Natural killer cell (primary cell): ENCODE results near the gene ATAD2B. TPM values are rescaled to one million over a fixed set of nuclear protein-coding genes. Genes with fewer than 3 reads are reported as not detected.

ENCODE experiments used
- ATAC-seq, 3 donors: fragments of 150-1000 bp in 2 of 3; fragments of 200-7000 bp in 1 of 3; cut with Tn5 transposase; 1 replicate in 1 of 3; 2 replicates in 2 of 3; pipeline ENCODE4 v1.10.0; 2021; ENCODE audit warnings: mild to moderate bottlenecking in 2 of 3, moderate library complexity in 2 of 3
- DNase-seq, 2 donors: peaks; one replicate each; pipeline versions ENCODE4 v3.0.0 to v3.0.0-alpha.2; 2013 to 2021; ENCODE audit warnings: mixed read lengths in 1 of 2
- H3K27ac ChIP-seq: one replicate; pipeline ENCODE4 v1.5.1; 2013; ENCODE audit warnings: mild to moderate bottlenecking, low read length
- H3K27me3 ChIP-seq: one replicate; pipeline ENCODE4 v1.6.1; 2013; ENCODE audit warnings: low read length; ENCODE audit not compliant: control insufficient read depth, insufficient read depth
- H3K36me3 ChIP-seq: one replicate; pipeline ENCODE4 v1.6.1; 2013; ENCODE audit warnings: low read length; ENCODE audit not compliant: control insufficient read depth, insufficient read depth
- H3K4me1 ChIP-seq: one replicate; pipeline ENCODE4 v1.6.1; 2013; ENCODE audit warnings: low read length; ENCODE audit not compliant: control insufficient read depth, insufficient read depth
- H3K4me3 ChIP-seq: one replicate; pipeline ENCODE4 v1.5.1; 2013; ENCODE audit warnings: low read length
- H3K9me3 ChIP-seq: one replicate; pipeline ENCODE4 v1.6.1; 2013; ENCODE audit warnings: low read length; ENCODE audit not compliant: control insufficient read depth, insufficient read depth
- H3K27ac Mint-ChIP-seq, 2 donors: one replicate each; pipeline ENCODE4 v1.8.0; 2022; ENCODE audit warnings: mild to moderate bottlenecking in 2 of 2, mixed read lengths in 2 of 2, moderate library complexity in 1 of 2
- H3K27me3 Mint-ChIP-seq, 2 donors: one replicate each; pipeline ENCODE4 v1.8.0; 2022; ENCODE audit warnings: low read depth in 2 of 2, mixed read lengths in 2 of 2
- H3K36me3 Mint-ChIP-seq: one replicate; pipeline ENCODE4 v1.8.0; 2022; ENCODE audit warnings: mixed read lengths
- H3K4me1 Mint-ChIP-seq, 2 donors: one replicate each; pipeline ENCODE4 v1.8.0; 2022; ENCODE audit warnings: mixed read lengths in 2 of 2
- H3K4me3 Mint-ChIP-seq: one replicate; pipeline ENCODE4 v1.8.0; 2022; ENCODE audit warnings: mild to moderate bottlenecking, moderate library complexity, mixed read lengths
- H3K9me3 Mint-ChIP-seq, 2 donors: one replicate each; pipeline ENCODE4 v1.8.0; 2022; ENCODE audit warnings: mixed read lengths in 2 of 2
- WGBS: methylation state at CpG from one replicate; pipeline ENCODE4 v1.1.7; 2013; ENCODE audit warnings: missing lambda C conversion rate; ENCODE audit not compliant: insufficient coverage; 5-methylcytosine and 5-hydroxymethylcytosine counted together
- intact Hi-C: fragments of 100-400 bp; cut with micrococcal nuclease; formaldehyde crosslinking; loops from one replicate; pipeline ENCODE4 v1.14.2; 2022
- total RNA-seq, 4 donors: library from RNA; stranded (reverse); fragments of 120-200 nt in 1 of 4; gene quantifications; one replicate each; pipeline versions ENCODE4 v1.2.3 to v1.2.4, GENCODE V29; 2013 to 2022
- TF ChIP-seq, protein P1 (sequence below): fragments of 200-600 bp; IDR thresholded peaks from one replicate; pipeline ENCODE4 v1.8.0; 2022; ENCODE audit warnings: antibody characterized with exemption

The ATAD2B gene
- total RNA-seq, 3 donors from 2014 or later (not counting 1 experiment from before 2014, with no cell fraction given), result 71.5 to 85.7 (median 84.0) TPM

DNA sequence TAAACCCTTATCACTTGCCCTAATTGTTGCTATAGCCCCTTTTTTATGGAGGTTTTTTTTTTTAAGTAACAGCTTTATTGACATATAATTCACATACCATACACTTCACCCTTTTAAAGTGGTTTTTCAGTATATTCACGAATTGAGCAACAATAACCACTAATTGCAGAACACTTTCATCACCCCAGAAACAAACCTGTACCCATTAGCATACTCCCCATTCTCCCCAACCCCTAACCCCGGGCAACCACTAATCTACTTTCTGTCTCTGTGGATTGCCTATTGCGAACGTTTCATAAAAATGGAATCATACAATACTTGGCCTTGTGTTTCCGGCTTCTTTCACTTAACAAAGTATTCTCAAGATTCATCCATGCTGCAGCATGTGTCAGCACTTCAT lies 213.6 kb downstream of the ATAD2B start:
- TF ChIP-seq, protein P1, sequence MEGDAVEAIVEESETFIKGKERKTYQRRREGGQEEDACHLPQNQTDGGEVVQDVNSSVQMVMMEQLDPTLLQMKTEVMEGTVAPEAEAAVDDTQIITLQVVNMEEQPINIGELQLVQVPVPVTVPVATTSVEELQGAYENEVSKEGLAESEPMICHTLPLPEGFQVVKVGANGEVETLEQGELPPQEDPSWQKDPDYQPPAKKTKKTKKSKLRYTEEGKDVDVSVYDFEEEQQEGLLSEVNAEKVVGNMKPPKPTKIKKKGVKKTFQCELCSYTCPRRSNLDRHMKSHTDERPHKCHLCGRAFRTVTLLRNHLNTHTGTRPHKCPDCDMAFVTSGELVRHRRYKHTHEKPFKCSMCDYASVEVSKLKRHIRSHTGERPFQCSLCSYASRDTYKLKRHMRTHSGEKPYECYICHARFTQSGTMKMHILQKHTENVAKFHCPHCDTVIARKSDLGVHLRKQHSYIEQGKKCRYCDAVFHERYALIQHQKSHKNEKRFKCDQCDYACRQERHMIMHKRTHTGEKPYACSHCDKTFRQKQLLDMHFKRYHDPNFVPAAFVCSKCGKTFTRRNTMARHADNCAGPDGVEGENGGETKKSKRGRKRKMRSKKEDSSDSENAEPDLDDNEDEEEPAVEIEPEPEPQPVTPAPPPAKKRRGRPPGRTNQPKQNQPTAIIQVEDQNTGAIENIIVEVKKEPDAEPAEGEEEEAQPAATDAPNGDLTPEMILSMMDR, result no peak
- no peak overlapping the region for H3K27ac Mint-ChIP-seq

DNA sequence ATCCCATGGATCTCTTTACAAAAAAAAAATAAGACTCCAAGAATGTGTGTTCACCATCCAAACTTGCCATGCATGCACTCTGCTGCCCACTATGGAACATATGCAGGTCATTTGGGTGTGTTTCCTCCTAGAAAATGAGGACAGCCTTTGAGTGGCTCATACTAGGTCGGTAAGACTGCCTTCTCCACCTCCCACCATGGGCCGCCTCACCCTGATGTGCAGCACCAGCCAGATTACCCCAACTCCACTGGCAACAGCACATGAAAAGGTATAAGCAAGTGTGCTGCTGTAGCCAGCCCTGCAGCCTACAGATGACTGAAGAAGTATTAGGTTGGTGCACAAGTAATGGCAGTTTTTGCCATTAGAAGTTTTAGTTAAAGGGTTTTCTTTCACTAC lies 214.2 kb downstream of the ATAD2B start:
- DNase-seq (no peak), ATAC-seq (no peak)
- H3K27ac ChIP-seq, result no peak overlapping the region
- TF ChIP-seq, protein P1, result no peak
- Mint-ChIP-seq H3K4me1 (peaks cover 0 to 15% of the 10 kb centered on the region in 2 donors), H3K9me3 (no peaks in the 10 kb centered on the region), H3K27ac (no peak overlapping the region), H3K36me3 (no peaks in the 10 kb centered on the region), H3K4me3 (no peak overlapping the region), H3K27me3 (no peaks in the 10 kb centered on the region)
- no peak overlapping the region for H3K4me3 ChIP-seq
- no peaks in the 10 kb centered on the region for H3K27me3 ChIP-seq
- WGBS, result 97% methylated on average over 2 of the region's 2 CpGs
- no peaks in the 10 kb centered on the region for H3K4me1 ChIP-seq
- intact Hi-C loops, result no loop called here
- no peaks in the 10 kb centered on the region for H3K9me3 ChIP-seq
- H3K36me3 ChIP-seq, result peaks cover 2% of the 10 kb centered on the region

More for the DNA sequence above, 213.6 kb downstream of the ATAD2B start:
- ATAC-seq (no peak), DNase-seq (no peak)
- Histone ChIP-seq H3K9me3 (no peaks in the 10 kb centered on the region), H3K27me3 (no peaks in the 10 kb centered on the region), H3K36me3 (peaks cover 2% of the 10 kb centered on the region), H3K27ac (no peak overlapping the region), H3K4me1 (no peaks in the 10 kb centered on the region), H3K4me3 (no peak overlapping the region)
- no peaks in the 10 kb centered on the region for H3K27me3 Mint-ChIP-seq
- peaks cover 0 to 21% of the 10 kb centered on the region in 2 donors for H3K4me1 Mint-ChIP-seq
- WGBS, result 92% methylated on average over 5 of the region's 5 CpGs
- no peaks in the 10 kb centered on the region for H3K36me3 Mint-ChIP-seq
- H3K9me3 Mint-ChIP-seq, result no peaks in the 10 kb centered on the region
- intact Hi-C loops, result no loop called here
- H3K4me3 Mint-ChIP-seq, result no peak overlapping the region

DNA sequence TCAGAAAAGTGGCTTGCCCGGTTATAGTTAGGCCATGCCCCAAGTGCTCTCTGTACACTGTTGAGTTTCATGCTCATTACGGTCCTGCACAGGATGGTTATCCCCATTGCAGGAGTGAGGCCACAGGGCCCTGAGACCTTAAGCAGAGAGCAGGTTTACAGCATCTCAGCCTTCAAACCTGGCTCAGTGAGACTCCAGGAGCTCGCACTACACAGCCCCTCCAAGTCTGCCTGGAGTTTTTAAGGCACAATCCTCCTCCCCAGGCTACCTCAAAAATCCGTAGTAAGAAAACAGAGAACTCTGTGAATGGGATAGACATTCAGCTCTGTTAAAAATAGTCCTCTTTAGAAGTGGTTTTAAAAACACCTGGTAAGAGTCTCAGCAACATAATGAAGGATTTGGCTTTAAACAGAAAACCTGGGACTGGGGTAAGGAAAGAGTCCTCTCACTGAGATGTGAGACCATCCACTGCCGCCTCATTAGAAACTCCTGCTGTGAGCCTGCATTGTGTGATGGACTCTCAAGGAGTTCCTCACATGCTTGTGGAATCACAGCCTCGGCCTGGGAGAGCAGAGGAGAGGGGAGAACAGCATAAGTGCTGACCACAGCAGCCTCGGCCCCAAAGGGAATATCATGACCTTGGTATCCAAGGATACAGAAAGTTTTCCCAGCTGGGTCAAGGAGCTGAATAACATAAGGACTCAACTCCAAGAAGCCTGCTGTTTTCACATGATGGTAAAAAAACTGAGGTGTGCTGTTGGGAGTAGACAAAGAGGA lies 214.8 kb downstream of the ATAD2B start:
- H3K4me1 ChIP-seq, result no peaks in the 10 kb centered on the region
- 94% methylated on average over 6 of the region's 7 CpGs for whole genome bisulfite sequencing
- peaks cover 0 to 12% of the 10 kb centered on the region in 2 donors for H3K4me1 Mint-ChIP-seq
- H3K9me3 Mint-ChIP-seq, result no peaks in the 10 kb centered on the region
- H3K4me3 Mint-ChIP-seq, result no peak overlapping the region
- no peaks in the 10 kb centered on the region for H3K36me3 Mint-ChIP-seq
- no peak overlapping the region for H3K4me3 ChIP-seq
- no peaks in the 10 kb centered on the region for H3K27me3 ChIP-seq
- intact Hi-C loops, result no loop called here
- H3K27me3 Mint-ChIP-seq, result no peaks in the 10 kb centered on the region
- no peak for DNase-seq
- no peak for ATAC-seq
- no peak overlapping the region for H3K27ac ChIP-seq
- no peak overlapping the region for H3K27ac Mint-ChIP-seq
- TF ChIP-seq, protein P1, result no peak
- H3K36me3 ChIP-seq, result peaks cover 2% of the 10 kb centered on the region
- H3K9me3 ChIP-seq, result no peaks in the 10 kb centered on the region

DNA sequence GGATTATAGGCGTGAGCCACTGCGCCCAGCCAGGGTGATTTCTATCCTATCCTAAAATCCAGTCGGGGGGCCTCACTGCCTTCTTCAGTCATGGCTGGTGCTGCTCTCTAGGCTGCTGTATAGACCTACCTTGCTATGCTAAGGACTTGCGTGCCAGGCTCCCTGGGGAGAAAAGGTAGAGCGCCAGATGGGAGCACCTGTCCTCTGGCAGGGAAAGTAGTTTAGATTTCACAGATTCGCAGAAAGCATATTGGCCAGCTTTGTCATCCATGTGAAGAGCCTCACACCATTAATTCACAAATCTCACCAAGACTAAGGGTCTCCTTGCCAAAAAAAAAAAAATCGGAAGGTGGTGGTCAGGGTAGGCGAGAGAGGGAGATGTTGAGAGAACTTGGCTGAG lies 217.6 kb downstream of the ATAD2B start:
- H3K9me3 ChIP-seq, result no peaks in the 10 kb centered on the region
- H3K9me3 Mint-ChIP-seq, result no peaks in the 10 kb centered on the region
- no peak overlapping the region for H3K27ac ChIP-seq
- ATAC-seq (no peak), DNase-seq (no peak)
- H3K4me1 ChIP-seq, result no peaks in the 10 kb centered on the region
- no peaks in the 10 kb centered on the region for H3K36me3 Mint-ChIP-seq
- TF ChIP-seq, protein P1, result no peak
- WGBS, result 99% methylated on average over 8 of the region's 8 CpGs
- intact Hi-C loops, result no loop called here
- peak overlapping the region in 1 of 2 donors; percentile 14 for H3K27ac Mint-ChIP-seq
- H3K4me3 Mint-ChIP-seq, result no peak overlapping the region
- no peaks in the 10 kb centered on the region for H3K27me3 ChIP-seq
- peaks cover 0 to 7% of the 10 kb centered on the region in 2 donors for H3K4me1 Mint-ChIP-seq
- no peak overlapping the region for H3K4me3 ChIP-seq
- H3K27me3 Mint-ChIP-seq, result no peaks in the 10 kb centered on the region
- H3K36me3 ChIP-seq, result peaks cover 2% of the 10 kb centered on the region
